GM18507 (cell line): ENCODE data around the gene MAST2.
A peak's percentile ranks its signal among the peaks of the same experiment; 100 is the strongest.

ENCODE experiments used
- DNase-seq: peaks from one replicate; pipeline ENCODE4 v3.0.0; 2011; ENCODE audit warnings: low read depth; ENCODE audit not compliant: insufficient read length; ENCODE audit errors: extremely low spot score
- FAIRE-seq: peaks from 2 replicates; lab custom pipeline; 2011; peaks lifted over from hg19 to GRCh38; lab: Jason Lieb, UNC

Gene MAST2

GRCh38 chr1:46072975-46073374, 269.6 kb downstream of the MAST2 start:
- FAIRE-seq (no peak), DNase-seq (no peak)

GRCh38 chr1:46076343-46076742, 272.9 kb downstream of the MAST2 start:
- DNase-seq, result no peak
- peak; percentile 12 for FAIRE-seq

- DNase-seq (no peak), FAIRE-seq (no peak)
Observed at GRCh38 chr1:46077644-46078043, 274.2 kb downstream of the MAST2 start.

GRCh38 chr1:46080257-46080656, 276.8 kb downstream of the MAST2 start:
- FAIRE-seq (no peak), DNase-seq (no peak)

- DNase-seq (no peak), FAIRE-seq (no peak)
Observed at GRCh38 chr1:46081206-46081605, 277.8 kb downstream of the MAST2 start.

GRCh38 chr1:46081619-46082018, 278.2 kb downstream of the MAST2 start:
- DNase-seq (no peak), FAIRE-seq (no peak)

- FAIRE-seq, result peak; percentile 45
- no peak for DNase-seq
Observed at GRCh38 chr1:46083579-46083978, 280.2 kb downstream of the MAST2 start.

- DNase-seq (no peak), FAIRE-seq (no peak)
Observed at GRCh38 chr1:46084553-46085451, 281.4 kb downstream of the MAST2 start.
